Measurements from ENCODE around the gene GTF2IRD1.

The GTF2IRD1 gene

GRCh38 chr7:74479066-74479781 lies 25.5 kb downstream of the GTF2IRD1 start:
- DNase-seq (ENCODE audit: low read depth), result no peak
- no peak overlapping the region for H3K4me3 ChIP-seq (ENCODE audit: low read depth, low read length)
- TF ChIP-seq CTCF (IDR thresholded peaks at IDR 0.05; ENCODE audit: control insufficient read depth, extremely low read depth, insufficient read depth), result no peak

GRCh38 chr7:74479961-74480829 lies 26.5 kb downstream of the GTF2IRD1 start:
- no peak overlapping the region for H3K4me3 ChIP-seq (ENCODE audit: low read depth, low read length)
- DNase-seq (ENCODE audit: low read depth), result no peak
- TF ChIP-seq CTCF (IDR thresholded peaks at IDR 0.05; ENCODE audit: control insufficient read depth, extremely low read depth, insufficient read depth), result no peak

- DNase-seq (ENCODE audit: low read depth), result no peak
- no peak for TF ChIP-seq CTCF (IDR thresholded peaks at IDR 0.05; ENCODE audit: control insufficient read depth, extremely low read depth, insufficient read depth)
- H3K4me3 ChIP-seq (ENCODE audit: low read depth, low read length), result no peak overlapping the region
Observed at GRCh38 chr7:74480861-74481417, 27.2 kb downstream of the GTF2IRD1 start.

GRCh38 chr7:74481458-74482196 lies 27.9 kb downstream of the GTF2IRD1 start:
- DNase-seq (ENCODE audit: low read depth), result no peak
- no peak overlapping the region for H3K4me3 ChIP-seq (ENCODE audit: low read depth, low read length)
- TF ChIP-seq CTCF (IDR thresholded peaks at IDR 0.05; ENCODE audit: control insufficient read depth, extremely low read depth, insufficient read depth), result no peak

GRCh38 chr7:74482197-74482467 lies 28.4 kb downstream of the GTF2IRD1 start:
- no peak for DNase-seq (ENCODE audit: low read depth)
- no peak for TF ChIP-seq CTCF (IDR thresholded peaks at IDR 0.05; ENCODE audit: control insufficient read depth, extremely low read depth, insufficient read depth)
- no peak overlapping the region for H3K4me3 ChIP-seq (ENCODE audit: low read depth, low read length)

GRCh38 chr7:74482629-74483401 lies 29.1 kb downstream of the GTF2IRD1 start:
- H3K4me3 ChIP-seq (ENCODE audit: low read depth, low read length), result no peak overlapping the region
- TF ChIP-seq CTCF (IDR thresholded peaks at IDR 0.05; ENCODE audit: control insufficient read depth, extremely low read depth, insufficient read depth), result no peak
- no peak for DNase-seq (ENCODE audit: low read depth)

Measured in LNCaP clone FGC (cell line).